ENCODE data around the gene MPP7.

The MPP7 gene

DNA sequence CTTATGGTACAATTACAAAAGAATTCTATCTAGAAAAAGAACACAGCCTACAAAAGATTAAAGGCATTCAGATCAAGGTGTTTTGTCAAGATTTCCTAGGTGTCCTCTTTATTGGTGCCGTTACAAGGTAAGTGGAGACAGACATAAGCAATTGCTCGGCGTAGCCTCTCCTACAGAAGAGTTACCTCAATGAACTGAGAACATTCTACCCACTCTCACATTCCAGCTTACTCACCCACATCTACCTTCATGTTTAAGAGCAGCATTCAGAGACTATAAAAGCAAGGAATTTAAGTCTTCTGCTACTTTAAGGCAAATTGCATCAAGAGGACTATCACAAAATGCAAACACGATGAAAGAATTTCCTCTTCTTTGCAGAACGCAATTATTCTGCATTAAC is 29.5 kb downstream of the MPP7 start:
- DNase-seq (ENCODE audit: low read depth in 1 of 2, low spot score in 1 of 2) = no peak

DNA sequence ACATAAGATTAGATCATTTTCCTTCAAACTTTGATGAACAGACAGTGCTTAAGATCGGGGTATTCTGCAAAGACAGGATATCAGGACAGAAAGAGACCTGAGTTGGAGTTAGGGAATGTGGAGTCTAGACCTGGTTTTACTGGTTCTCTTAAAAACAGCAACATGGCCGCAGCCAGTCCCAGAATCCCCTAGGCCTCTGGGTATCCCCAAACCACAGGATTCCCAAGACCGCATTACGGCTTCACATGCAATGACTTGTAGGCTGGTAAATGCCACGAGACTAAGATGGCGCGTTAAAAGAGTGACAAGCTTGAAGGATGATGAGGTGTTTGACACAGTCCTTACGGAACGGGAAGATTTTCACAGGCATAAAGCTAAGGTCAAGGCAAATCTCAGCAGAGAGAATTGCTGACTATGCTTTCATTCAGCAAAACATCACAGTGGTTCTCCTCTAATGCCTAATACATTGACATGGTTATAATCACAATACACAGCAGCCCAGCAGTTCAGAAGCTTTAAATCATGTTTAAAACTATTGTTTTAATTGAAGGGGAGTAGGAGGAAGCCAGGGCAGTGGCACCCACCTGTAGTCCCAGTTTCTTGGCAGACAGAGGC is 32.9 kb downstream of the MPP7 start:
- DNase-seq (ENCODE audit: low read depth in 1 of 2, low spot score in 1 of 2) = no peak

DNA sequence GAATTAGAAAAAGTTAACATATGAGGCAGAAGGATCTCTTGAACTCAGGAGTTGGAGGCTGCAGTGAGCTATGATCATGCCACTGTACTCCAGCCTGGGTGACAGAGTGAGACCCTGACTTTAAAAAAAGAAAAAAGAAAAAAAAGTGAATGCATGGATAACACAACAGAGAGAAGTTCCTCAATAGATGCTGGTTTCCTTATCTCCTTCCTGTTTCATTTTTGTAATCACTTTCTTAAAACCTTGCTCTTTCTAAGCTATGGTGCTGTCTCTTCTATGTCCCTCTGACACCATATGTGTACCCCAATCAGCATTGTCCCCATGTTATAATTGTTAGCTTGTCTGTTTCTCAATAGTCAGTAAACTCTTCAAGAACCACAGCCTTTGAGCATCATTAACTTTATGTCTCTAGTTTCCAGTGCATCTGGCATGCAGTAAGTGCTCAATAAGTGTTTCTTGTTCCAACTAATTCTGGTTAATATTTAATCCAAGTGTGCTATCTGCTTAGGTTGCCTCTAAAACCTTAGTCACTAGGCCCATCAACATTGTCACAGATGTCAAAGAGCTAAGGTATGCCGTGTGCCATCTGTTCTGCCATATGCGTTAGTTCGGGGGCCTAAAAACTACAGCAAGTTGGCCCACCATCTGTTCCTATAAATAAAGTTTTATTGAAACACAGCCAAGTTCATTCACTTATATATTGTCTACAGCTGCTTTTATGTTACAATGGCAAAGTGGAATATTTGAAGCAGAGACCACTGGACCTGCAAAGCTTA is 36.2 kb downstream of the MPP7 start:
- no peak for DNase-seq (ENCODE audit: low read depth in 1 of 2, low spot score in 1 of 2)

DNA sequence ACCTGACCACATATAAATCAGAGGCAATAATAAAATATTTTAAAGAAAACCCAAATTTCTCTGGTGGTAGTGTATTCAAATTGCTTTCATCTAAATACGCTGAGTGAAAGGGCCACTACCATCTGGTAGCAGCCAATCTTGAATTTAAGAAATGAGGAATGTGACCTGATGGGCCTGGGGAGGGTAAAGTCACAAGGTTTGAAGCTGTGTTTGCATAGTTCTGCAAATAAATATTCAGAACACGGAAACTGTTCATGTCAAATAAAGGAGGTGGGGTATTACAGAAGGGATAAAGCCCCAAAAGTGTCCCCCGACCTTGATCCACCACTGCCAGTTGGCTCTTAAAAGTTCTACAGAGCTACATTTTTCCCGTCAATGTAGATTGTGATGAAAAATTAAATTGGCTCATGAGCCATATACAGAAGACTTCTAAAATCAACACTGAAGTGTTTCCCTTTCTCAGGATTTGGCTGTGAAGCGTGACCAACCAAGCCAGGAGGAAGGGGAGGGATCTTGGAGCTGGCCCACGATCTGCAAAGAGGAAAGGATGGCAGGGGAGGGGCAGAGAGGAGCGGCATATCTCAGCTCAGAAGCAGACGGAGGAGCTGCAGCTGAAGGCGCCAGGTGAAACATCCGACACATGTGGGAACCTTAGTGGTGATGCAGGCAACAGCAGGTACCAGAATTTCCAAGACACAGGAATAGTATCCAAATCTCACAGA is 39.6 kb downstream of the MPP7 start:
- no peak for DNase-seq (ENCODE audit: low read depth in 1 of 2, low spot score in 1 of 2)

DNA sequence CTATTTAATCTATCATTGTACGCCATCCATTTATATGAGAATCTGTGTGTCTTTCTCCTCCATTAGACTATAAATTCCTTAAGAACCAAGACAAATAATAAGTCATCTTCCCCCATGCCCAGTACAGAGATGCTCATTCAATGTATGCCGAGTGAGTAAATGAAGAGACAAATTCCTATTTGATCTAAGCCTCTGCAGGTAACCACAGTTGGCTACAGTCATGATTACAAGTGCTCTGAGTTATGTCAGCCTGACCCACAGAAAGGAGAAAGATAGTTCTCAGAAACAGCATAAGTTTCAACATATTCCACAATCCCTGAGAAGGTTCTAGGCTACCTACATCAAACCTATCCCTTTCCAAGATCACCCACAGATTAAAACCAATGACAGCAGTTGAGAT is 46.1 kb downstream of the MPP7 start:
- no peak for DNase-seq (ENCODE audit: low read depth in 1 of 2, low spot score in 1 of 2)

DNA sequence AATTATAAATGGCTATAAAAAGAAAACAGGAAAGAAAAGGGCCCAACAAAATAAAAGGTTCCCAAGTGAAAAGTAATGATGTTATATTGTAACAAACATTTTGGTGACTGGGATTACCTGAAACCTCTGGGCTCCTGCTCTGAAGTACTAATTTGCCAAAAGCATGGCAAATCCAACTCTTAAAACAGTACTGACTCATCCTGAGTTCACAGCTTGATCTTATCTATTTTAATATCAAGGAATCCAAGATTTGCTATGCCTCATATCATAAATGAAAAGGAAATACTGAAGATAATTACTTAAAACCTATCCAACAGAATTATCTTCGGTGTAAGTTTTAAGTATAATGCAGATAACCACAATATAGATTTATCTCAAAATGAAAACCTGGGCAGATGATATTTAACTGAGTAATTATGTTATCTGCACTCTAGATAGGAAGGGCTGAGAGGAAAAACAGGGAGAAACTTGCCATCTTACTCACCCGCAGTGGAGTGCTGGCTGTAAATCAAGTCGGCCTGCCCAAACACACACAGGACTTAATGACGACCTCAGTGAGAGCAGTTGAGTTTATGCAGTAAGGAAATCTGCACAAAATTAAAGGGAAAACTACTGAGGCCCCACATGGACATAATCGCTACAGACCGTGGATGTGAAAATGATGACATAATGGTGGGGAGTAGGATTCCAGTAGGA is 48.4 kb downstream of the MPP7 start:
- no peak for DNase-seq (ENCODE audit: low read depth in 1 of 2, low spot score in 1 of 2)

DNA sequence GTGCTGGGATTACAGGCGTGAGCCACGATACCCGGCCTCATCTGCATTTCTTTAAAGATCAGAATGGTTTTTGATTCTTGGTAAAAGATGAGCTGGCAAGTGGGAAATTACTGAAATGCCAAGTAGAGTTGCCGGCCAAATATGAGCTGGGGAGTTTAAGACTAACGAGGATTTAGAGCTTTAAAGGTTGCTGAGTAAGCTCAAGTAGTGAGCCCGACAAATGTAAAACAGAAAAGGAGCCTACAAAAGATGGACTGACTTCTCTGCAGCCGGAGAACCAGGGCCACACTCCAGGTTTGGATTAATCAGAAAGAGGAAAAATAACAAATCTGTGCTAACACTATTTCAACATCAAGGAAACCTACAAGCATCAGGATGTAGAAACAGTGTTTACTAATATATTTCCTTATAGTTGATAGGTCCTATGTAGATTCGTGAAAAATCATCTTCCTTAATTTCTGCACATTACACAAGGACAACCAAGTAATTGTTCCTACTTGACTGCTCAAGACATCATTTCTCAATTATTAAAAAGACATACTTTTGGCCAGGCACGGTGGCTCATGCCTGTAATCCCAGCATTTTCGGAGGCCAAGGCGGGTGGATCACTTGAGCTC is 49.6 kb downstream of the MPP7 start:
- no peak for DNase-seq (ENCODE audit: low read depth in 1 of 2, low spot score in 1 of 2)

All from activated T-helper 1 cell treated with anti-CD3 and anti-CD28 coated beads, Interleukin-2, amount 50 U/mL, for 16 hours (primary cell).